NCI-H1105 (cell line): Measurements from ENCODE around the gene PROSER1.
"Not testable (repeated sequence)": the region's sequence is repeated elsewhere in the genome, so short reads cannot be mapped to it uniquely, and the experiment has no call there.

ENCODE experiments used
- DNase-seq: peaks from one replicate; lab custom pipeline; 2025; lab: John Stamatoyannopoulos, UW

The PROSER1 gene

GRCh38 chr13:39037880-39038568 is at the start of gene PROSER1, which contains the start of gene NHLRC3:
Gene PROSER1, minus strand, starts transcription at chr13:39038089. Its CDS starts 847 bp downstream, at chr13:39037242.
Gene NHLRC3, plus strand, starts transcription at chr13:39038456. Its CDS starts 184 bp downstream, at chr13:39038640.
- DNase-seq: peak; percentile 93

- DNase-seq: not testable (repeated sequence)
Observed at GRCh38 chr13:39086251-39086945, 48.5 kb upstream of the PROSER1 start.

GRCh38 chr13:39073983-39074382 is 36.1 kb upstream of the PROSER1 start:
- DNase-seq: no peak

- DNase-seq: no peak
Observed at GRCh38 chr13:39072842-39073241, 35.0 kb upstream of the PROSER1 start.

- DNase-seq: no peak
Observed at GRCh38 chr13:39062004-39062403, 24.1 kb upstream of the PROSER1 start.

GRCh38 chr13:39058040-39058439 is 20.2 kb upstream of the PROSER1 start:
- DNase-seq: no peak

GRCh38 chr13:39056018-39056417 is 18.1 kb upstream of the PROSER1 start:
- DNase-seq: no peak

GRCh38 chr13:39054112-39054511 is 16.2 kb upstream of the PROSER1 start:
- no peak for DNase-seq

GRCh38 chr13:39052944-39053343 is 15.1 kb upstream of the PROSER1 start:
- no peak for DNase-seq

GRCh38 chr13:39051157-39051556 is 13.3 kb upstream of the PROSER1 start:
- DNase-seq: peak; percentile 10

- DNase-seq: no peak
Observed at GRCh38 chr13:39049274-39049673, 11.4 kb upstream of the PROSER1 start.

- no peak for DNase-seq
Observed at GRCh38 chr13:39048806-39049205, 10.9 kb upstream of the PROSER1 start.

GRCh38 chr13:39047560-39047959 is 9.7 kb upstream of the PROSER1 start:
- DNase-seq: no peak

GRCh38 chr13:39044536-39044935 is 6.6 kb upstream of the PROSER1 start:
- no peak for DNase-seq

GRCh38 chr13:39040206-39040605 is 2.3 kb upstream of the PROSER1 start:
- DNase-seq: no peak

GRCh38 chr13:39039041-39039440 is 1.2 kb upstream of the PROSER1 start:
- DNase-seq: no peak

- DNase-seq: no peak
Observed at GRCh38 chr13:39038569-39039030, 711 bp upstream of the PROSER1 start.

GRCh38 chr13:39037410-39037879 is 444 bp downstream of the PROSER1 start:
- DNase-seq: peak; percentile 48

- DNase-seq: no peak
Observed at GRCh38 chr13:39036212-39036611, 1.7 kb downstream of the PROSER1 start.

GRCh38 chr13:39035799-39036198 is 2.1 kb downstream of the PROSER1 start:
- no peak for DNase-seq

- no peak for DNase-seq
Observed at GRCh38 chr13:39035204-39035603, 2.7 kb downstream of the PROSER1 start.

GRCh38 chr13:39034085-39034484 is 3.8 kb downstream of the PROSER1 start:
- no peak for DNase-seq

GRCh38 chr13:39032150-39032549 is 5.7 kb downstream of the PROSER1 start:
- no peak for DNase-seq
